Ectodermal cell (in vitro differentiated cells): Measurements from ENCODE around the gene CEP41.

Source experiments
- H3K27ac ChIP-seq: 2 replicates; pipeline ENCODE4 v1.7.0; 2013; ENCODE audit warnings: mild to moderate bottlenecking, low read depth, low read length; ENCODE audit not compliant: insufficient read depth, poor library complexity, severe bottlenecking
- H3K27me3 ChIP-seq: 2 replicates; pipeline ENCODE4 v1.7.0; 2013; ENCODE audit warnings: mild to moderate bottlenecking, low read length; ENCODE audit not compliant: insufficient read depth, control insufficient read depth, poor library complexity, severe bottlenecking
- H3K36me3 ChIP-seq: one replicate; pipeline ENCODE4 v1.7.0; 2013; ENCODE audit warnings: low read length; ENCODE audit not compliant: control insufficient read depth, insufficient read depth
- H3K4me1 ChIP-seq: one replicate; pipeline ENCODE4 v1.7.0; 2013; ENCODE audit warnings: low read length; ENCODE audit not compliant: control insufficient read depth, insufficient read depth
- H3K4me3 ChIP-seq: 2 replicates; pipeline ENCODE4 v1.7.0; 2013; ENCODE audit warnings: low read depth, low read length, control low read depth; ENCODE audit not compliant: insufficient read depth
- H3K9me3 ChIP-seq: 2 replicates; pipeline ENCODE4 v1.7.0; 2013; ENCODE audit warnings: mild to moderate bottlenecking, low read length, moderate library complexity; ENCODE audit not compliant: control insufficient read depth
- WGBS, 2 experiments: methylation state at CpG; one replicate each; pipeline ENCODE4 v1.1.7; 2013; ENCODE audit warnings: missing lambda C conversion rate in 2 of 2; 5-methylcytosine and 5-hydroxymethylcytosine counted together

Gene CEP41

GRCh38 chr7:130409067-130409711, 31.6 kb downstream of the CEP41 start:
- no peak overlapping the region for H3K4me3 ChIP-seq
- H3K9me3 ChIP-seq, result no peaks in the 10 kb centered on the region
- peak overlapping the region; percentile 11 for H3K27ac ChIP-seq
- 81 to 88% methylated on average over 1 of the region's 3 CpGs for WGBS, 2 experiments
- H3K36me3 ChIP-seq, result no peaks in the 10 kb centered on the region
- H3K27me3 ChIP-seq, result no peaks in the 10 kb centered on the region
- H3K4me1 ChIP-seq, result peaks cover 4% of the 10 kb centered on the region

- Histone ChIP-seq H3K27ac (no peak overlapping the region), H3K4me3 (no peak overlapping the region), H3K4me1 (peaks cover 4% of the 10 kb centered on the region), H3K9me3 (no peaks in the 10 kb centered on the region), H3K36me3 (peaks cover 6% of the 10 kb centered on the region), H3K27me3 (no peaks in the 10 kb centered on the region)
- 100% methylated on average over 1 to 2 of the region's 2 CpGs for WGBS, 2 experiments
These were observed 35.8 kb downstream of the CEP41 start for GRCh38 chr7:130405003-130405402.

- H3K27ac ChIP-seq, result no peak overlapping the region
- WGBS, 2 experiments, result 93 to 96% methylated on average over 3 of the region's 3 CpGs
- H3K4me1 ChIP-seq, result no peaks in the 10 kb centered on the region
- H3K4me3 ChIP-seq, result no peak overlapping the region
- no peaks in the 10 kb centered on the region for H3K9me3 ChIP-seq
- H3K36me3 ChIP-seq, result peaks cover 9% of the 10 kb centered on the region
- no peaks in the 10 kb centered on the region for H3K27me3 ChIP-seq
These were observed 39.2 kb downstream of the CEP41 start for GRCh38 chr7:130401578-130401977.

GRCh38 chr7:130401101-130401500, 39.7 kb downstream of the CEP41 start:
- H3K27me3 ChIP-seq, result no peaks in the 10 kb centered on the region
- H3K36me3 ChIP-seq, result peaks cover 9% of the 10 kb centered on the region
- no peak overlapping the region for H3K27ac ChIP-seq
- H3K9me3 ChIP-seq, result no peaks in the 10 kb centered on the region
- no CpG with 5 or more reads among the region's 1 CpG for WGBS, 2 experiments
- H3K4me3 ChIP-seq, result no peak overlapping the region
- no peaks in the 10 kb centered on the region for H3K4me1 ChIP-seq

GRCh38 chr7:130400120-130400572, 40.7 kb downstream of the CEP41 start:
- Histone ChIP-seq H3K36me3 (peaks cover 9% of the 10 kb centered on the region), H3K27ac (no peak overlapping the region), H3K27me3 (no peaks in the 10 kb centered on the region), H3K9me3 (no peaks in the 10 kb centered on the region), H3K4me1 (no peaks in the 10 kb centered on the region), H3K4me3 (no peak overlapping the region)
- 85 to 96% methylated on average over 4 of the region's 4 CpGs for WGBS, 2 experiments

- Histone ChIP-seq H3K4me3 (no peak overlapping the region), H3K27ac (no peak overlapping the region), H3K4me1 (peaks cover 7% of the 10 kb centered on the region), H3K27me3 (no peaks in the 10 kb centered on the region), H3K36me3 (peaks cover 9% of the 10 kb centered on the region), H3K9me3 (no peaks in the 10 kb centered on the region)
- whole genome bisulfite sequencing, 2 experiments, result 95 to 97% methylated on average over 8 of the region's 8 CpGs
These were observed 42.2 kb downstream of the CEP41 start for GRCh38 chr7:130398526-130399090.

GRCh38 chr7:130397758-130398073, 43.1 kb downstream of the CEP41 start:
- Histone ChIP-seq H3K4me1 (peaks cover 7% of the 10 kb centered on the region), H3K9me3 (no peaks in the 10 kb centered on the region), H3K27me3 (no peaks in the 10 kb centered on the region), H3K36me3 (peaks cover 7% of the 10 kb centered on the region), H3K27ac (no peak overlapping the region), H3K4me3 (no peak overlapping the region)
- 96 to 97% methylated on average over 3 of the region's 3 CpGs for WGBS, 2 experiments

- Histone ChIP-seq H3K27ac (no peak overlapping the region), H3K4me3 (no peak overlapping the region), H3K36me3 (peaks cover 3% of the 10 kb centered on the region), H3K9me3 (no peaks in the 10 kb centered on the region), H3K4me1 (peaks cover 7% of the 10 kb centered on the region), H3K27me3 (no peaks in the 10 kb centered on the region)
- 93 to 95% methylated on average over 6 of the region's 7 CpGs for WGBS, 2 experiments
These were observed 43.6 kb downstream of the CEP41 start for GRCh38 chr7:130397051-130397757.

- 92 to 96% methylated on average over 3 of the region's 3 CpGs for WGBS, 2 experiments
- H3K27ac ChIP-seq, result no peak overlapping the region
- H3K36me3 ChIP-seq, result peaks cover 3% of the 10 kb centered on the region
- no peaks in the 10 kb centered on the region for H3K9me3 ChIP-seq
- no peaks in the 10 kb centered on the region for H3K27me3 ChIP-seq
- H3K4me3 ChIP-seq, result no peak overlapping the region
- H3K4me1 ChIP-seq, result peaks cover 7% of the 10 kb centered on the region
These were observed 44.7 kb downstream of the CEP41 start for GRCh38 chr7:130396109-130396508.

- Histone ChIP-seq H3K36me3 (peaks cover 3% of the 10 kb centered on the region), H3K27me3 (no peaks in the 10 kb centered on the region), H3K27ac (no peak overlapping the region), H3K4me1 (peaks cover 7% of the 10 kb centered on the region), H3K4me3 (no peak overlapping the region), H3K9me3 (no peaks in the 10 kb centered on the region)
- 81 to 89% methylated on average over 3 to 5 of the region's 5 CpGs for WGBS, 2 experiments
These were observed 45.4 kb downstream of the CEP41 start for GRCh38 chr7:130395421-130395820.
